Measurements from ENCODE around the gene MASP2. TPM values are rescaled to one million over a fixed set of nuclear protein-coding genes. Genes with fewer than 3 reads are reported as not detected.

MASP2 gene
- total and polyA plus RNA-seq, 2 donors (not counting 1 experiment from before 2014, with no cell fraction given), result not detected

GRCh38 chr1:11059155-11059967, 12.3 kb upstream of the MASP2 start:
- peaks cover 16% of the 10 kb centered on the region for H3K36me3 ChIP-seq (ENCODE audit: control insufficient read depth, insufficient read depth, low read length)
- peak overlapping the region; percentile 59 for H3K27ac ChIP-seq (ENCODE audit: insufficient read depth, low read length)
- peak overlapping the region; percentile 79 to 92 (median 88) for H3K4me3 ChIP-seq (replicated peaks in 1 of 4; ENCODE audit: control extremely low read depth in 1 of 4, insufficient read depth in 1 of 4, low read depth in 3 of 4, low read length in 4 of 4)
- H2AFZ ChIP-seq (ENCODE audit: low read length), result peak overlapping the region; percentile 49
- peak overlapping the region; percentile 93 for H3K4me2 ChIP-seq (ENCODE audit: extremely low read depth, insufficient read depth, low read length)
- H3K79me2 ChIP-seq (ENCODE audit: control insufficient read depth, insufficient read depth, low read length), result peaks cover 19% of the 10 kb centered on the region
- DNase-seq (ENCODE audit: low read depth in 2 of 2), result peak in 1 of 2 donors; percentile 13
- peak overlapping the region; percentile 84 for H3K9ac ChIP-seq (ENCODE audit: insufficient read depth, low read length)
- no peaks in the 10 kb centered on the region for H3K4me1 ChIP-seq (ENCODE audit: control insufficient read depth, extremely low read depth, insufficient read depth, low read length)
- H4K20me1 ChIP-seq (ENCODE audit: control insufficient read depth, extremely low read depth, insufficient read depth, low read length), result no peaks in the 10 kb centered on the region
- TF ChIP-seq CTCF (conservative IDR thresholded peaks at IDR 0.05 in 1 of 2, IDR thresholded peaks at IDR 0.05 in 1 of 2; ENCODE audit: low read depth in 1 of 2, low read length in 2 of 2), result no peak
- no peak for TF ChIP-seq EZH2 (IDR thresholded peaks at IDR 0.05; ENCODE audit: low read length, missing control alignments)
- no peaks in the 10 kb centered on the region for H3K27me3 ChIP-seq (ENCODE audit: control insufficient read depth, insufficient read depth, low read length)
- no peaks in the 10 kb centered on the region for H3K9me3 ChIP-seq (ENCODE audit: control insufficient read depth, insufficient read depth, low read depth, low read length)

- no peak for DNase-seq (ENCODE audit: low read depth in 2 of 2)
- Histone ChIP-seq H4K20me1 (ENCODE audit: control insufficient read depth, extremely low read depth, insufficient read depth, low read length) (no peaks in the 10 kb centered on the region), H3K27ac (ENCODE audit: insufficient read depth, low read length) (peak overlapping the region; percentile 59), H3K4me2 (ENCODE audit: extremely low read depth, insufficient read depth, low read length) (peak overlapping the region; percentile 93), H3K9me3 (ENCODE audit: control insufficient read depth, insufficient read depth, low read depth, low read length) (no peaks in the 10 kb centered on the region), H3K36me3 (ENCODE audit: control insufficient read depth, insufficient read depth, low read length) (peaks cover 17% of the 10 kb centered on the region), H3K4me3 (replicated peaks in 1 of 4; ENCODE audit: control extremely low read depth in 1 of 4, insufficient read depth in 1 of 4, low read depth in 3 of 4, low read length in 4 of 4) (peak overlapping the region; percentile 79 to 92 (median 88)), H3K79me2 (ENCODE audit: control insufficient read depth, insufficient read depth, low read length) (peaks cover 19% of the 10 kb centered on the region), H3K27me3 (ENCODE audit: control insufficient read depth, insufficient read depth, low read length) (no peaks in the 10 kb centered on the region), H3K4me1 (ENCODE audit: control insufficient read depth, extremely low read depth, insufficient read depth, low read length) (no peaks in the 10 kb centered on the region), H3K9ac (ENCODE audit: insufficient read depth, low read length) (peak overlapping the region; percentile 84), H2AFZ (ENCODE audit: low read length) (no peak overlapping the region)
- TF ChIP-seq CTCF (conservative IDR thresholded peaks at IDR 0.05 in 1 of 2, IDR thresholded peaks at IDR 0.05 in 1 of 2; ENCODE audit: low read depth in 1 of 2, low read length in 2 of 2) (no peak), EZH2 (IDR thresholded peaks at IDR 0.05; ENCODE audit: low read length, missing control alignments) (no peak)
Measured at GRCh38 chr1:11058595-11059154, 11.6 kb upstream of the MASP2 start.

- H3K79me2 ChIP-seq (ENCODE audit: control insufficient read depth, insufficient read depth, low read length), result peaks cover 19% of the 10 kb centered on the region
- no peak for DNase-seq (ENCODE audit: low read depth in 2 of 2)
- H3K9ac ChIP-seq (ENCODE audit: insufficient read depth, low read length), result no peak overlapping the region
- H3K4me3 ChIP-seq (replicated peaks in 1 of 4; ENCODE audit: control extremely low read depth in 1 of 4, insufficient read depth in 1 of 4, low read depth in 3 of 4, low read length in 4 of 4), result no peak overlapping the region
- H3K4me1 ChIP-seq (ENCODE audit: control insufficient read depth, extremely low read depth, insufficient read depth, low read length), result no peaks in the 10 kb centered on the region
- H3K4me2 ChIP-seq (ENCODE audit: extremely low read depth, insufficient read depth, low read length), result no peak overlapping the region
- peaks cover 17% of the 10 kb centered on the region for H3K36me3 ChIP-seq (ENCODE audit: control insufficient read depth, insufficient read depth, low read length)
- H3K9me3 ChIP-seq (ENCODE audit: control insufficient read depth, insufficient read depth, low read depth, low read length), result no peaks in the 10 kb centered on the region
- H3K27ac ChIP-seq (ENCODE audit: insufficient read depth, low read length), result no peak overlapping the region
- no peak overlapping the region for H2AFZ ChIP-seq (ENCODE audit: low read length)
- H3K27me3 ChIP-seq (ENCODE audit: control insufficient read depth, insufficient read depth, low read length), result no peaks in the 10 kb centered on the region
- TF ChIP-seq EZH2 (IDR thresholded peaks at IDR 0.05; ENCODE audit: low read length, missing control alignments), result no peak
- no peak for TF ChIP-seq CTCF (conservative IDR thresholded peaks at IDR 0.05 in 1 of 2, IDR thresholded peaks at IDR 0.05 in 1 of 2; ENCODE audit: low read depth in 1 of 2, low read length in 2 of 2)
- no peaks in the 10 kb centered on the region for H4K20me1 ChIP-seq (ENCODE audit: control insufficient read depth, extremely low read depth, insufficient read depth, low read length)
Measured at GRCh38 chr1:11058026-11058425, 11.0 kb upstream of the MASP2 start.

Data from fibroblast of lung (primary cell).